HK-2 (cell line): Measurements from ENCODE around the gene CAPN1.
"Not testable (repeated sequence)": the region's sequence is repeated elsewhere in the genome, so short reads cannot be mapped to it uniquely, and the experiment has no call there.

Experiments used
- DNase-seq: peaks from one replicate; pipeline ENCODE4 v3.0.0-alpha.2; 2018; ENCODE audit not compliant: unreplicated experiment

CAPN1 gene

DNA sequence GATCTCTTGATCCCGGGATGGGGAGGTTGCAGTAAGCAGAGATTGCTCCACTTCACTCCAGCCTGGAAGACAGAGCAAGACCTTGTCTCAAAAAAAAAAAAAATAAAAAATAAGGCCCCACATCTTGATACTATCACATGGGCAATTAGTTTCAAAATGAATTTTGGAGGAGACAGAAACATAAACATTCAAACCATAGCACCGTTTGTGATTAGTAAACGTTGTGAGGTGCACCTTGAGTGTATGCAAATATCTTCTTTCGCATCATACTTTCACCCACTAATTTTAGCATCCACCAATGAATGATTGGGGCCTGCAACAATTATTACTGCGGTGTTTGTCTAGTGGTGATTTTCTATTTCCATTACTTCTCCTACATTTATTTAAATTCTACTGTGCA lies 22.7 kb upstream of the CAPN1 start:
- DNase-seq, result no peak

GRCh38 chr11:65160643-65161042 lies 21.1 kb upstream of the CAPN1 start:
- DNase-seq, result no peak

GRCh38 chr11:65163684-65164083 lies 18.0 kb upstream of the CAPN1 start:
- DNase-seq, result no peak

DNA sequence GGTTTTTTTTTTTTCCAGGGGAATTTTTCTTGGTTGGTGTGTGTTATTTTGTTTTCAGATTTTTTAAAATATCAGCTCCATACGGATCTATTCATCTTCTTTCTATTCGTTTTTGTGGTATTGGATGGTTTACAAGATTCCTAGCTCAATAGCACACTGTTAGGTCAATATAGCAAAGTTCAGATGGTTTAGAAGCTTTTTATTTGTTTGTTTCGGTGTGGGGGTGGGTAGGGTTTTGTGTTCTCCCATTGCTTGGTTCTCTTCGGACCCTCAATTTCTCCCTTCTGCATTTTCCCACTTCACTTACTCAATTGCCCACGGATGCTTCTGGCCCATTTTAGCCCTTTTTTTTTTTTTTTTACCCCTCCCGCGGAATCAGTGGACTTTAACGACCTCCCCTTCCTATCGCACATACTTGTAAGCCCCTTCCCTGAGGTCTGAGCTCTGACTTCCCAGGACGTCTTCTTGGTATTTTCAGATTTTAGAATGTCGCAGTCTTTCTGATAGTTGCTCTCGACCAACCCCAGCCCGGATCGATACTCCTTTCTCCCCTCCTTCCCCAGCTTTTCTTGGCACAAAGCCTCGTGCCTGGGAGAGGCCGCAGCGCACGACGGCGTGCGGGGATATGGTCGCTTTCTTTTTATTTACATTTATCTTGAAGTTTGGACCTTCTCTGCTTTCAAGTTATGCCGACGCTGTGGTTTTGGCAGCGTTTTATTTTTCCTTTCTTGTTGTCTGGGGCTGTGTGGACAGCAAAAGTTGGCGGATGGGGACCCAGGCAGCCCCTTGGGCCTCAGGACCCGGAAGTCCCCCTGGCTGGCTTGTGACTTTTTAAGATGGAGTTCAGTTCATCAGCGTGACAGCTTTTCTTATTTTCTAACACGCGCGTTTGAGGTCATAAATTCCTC lies 16.1 kb upstream of the CAPN1 start:
- DNase-seq, result no peak

DNA sequence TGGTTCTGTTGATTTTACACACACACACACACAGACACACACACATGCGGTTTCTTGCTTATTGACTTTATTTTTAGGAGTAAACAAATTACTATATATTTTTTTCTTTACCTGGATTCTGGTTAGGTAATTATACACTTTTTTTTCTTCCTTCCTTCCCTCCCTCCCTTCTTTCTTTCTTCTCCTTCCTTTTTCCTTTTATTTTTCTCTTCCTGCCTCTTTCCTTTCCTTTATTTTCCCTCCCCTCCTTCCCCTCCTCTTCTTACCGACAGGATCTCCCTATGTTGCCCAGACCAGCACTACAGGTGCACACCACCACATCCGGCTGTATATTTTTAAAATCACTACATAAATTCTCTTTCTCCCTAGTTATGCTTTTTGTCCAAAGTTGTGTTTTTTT lies 14.8 kb upstream of the CAPN1 start:
- no peak for DNase-seq

- no peak for DNase-seq
Observed at GRCh38 chr11:65167656-65168055, 14.1 kb upstream of the CAPN1 start.

DNA sequence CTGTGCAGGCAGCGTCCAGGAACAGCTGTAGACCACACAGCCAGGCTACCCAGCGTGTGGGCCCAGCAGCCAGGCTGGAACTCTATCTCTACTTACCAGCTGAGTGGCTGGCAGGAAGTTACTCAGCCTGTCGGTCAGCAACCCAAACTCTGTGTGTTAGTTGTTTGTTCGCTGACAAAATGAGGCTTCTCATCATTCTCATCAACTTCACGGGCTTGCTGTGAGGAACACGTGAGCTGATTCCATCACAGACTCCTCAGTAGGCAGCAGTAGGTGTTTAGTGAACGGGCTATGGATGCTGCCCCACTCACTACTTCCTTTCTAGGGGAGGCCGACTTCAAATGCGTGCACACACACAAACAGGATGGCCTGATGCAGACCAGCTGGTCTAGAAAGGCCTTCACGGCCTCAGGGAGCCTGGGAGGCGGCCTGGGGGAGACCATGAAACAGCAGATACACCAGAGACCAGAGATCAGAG lies 12.5 kb upstream of the CAPN1 start:
- no peak for DNase-seq

- no peak for DNase-seq
Observed at GRCh38 chr11:65170058-65170534, 11.6 kb upstream of the CAPN1 start, which contains the start of gene SPDYC. Gene SPDYC (plus strand): TSS chr11:65170233. CDS start chr11:65171358, 1,125 bp downstream.

DNA sequence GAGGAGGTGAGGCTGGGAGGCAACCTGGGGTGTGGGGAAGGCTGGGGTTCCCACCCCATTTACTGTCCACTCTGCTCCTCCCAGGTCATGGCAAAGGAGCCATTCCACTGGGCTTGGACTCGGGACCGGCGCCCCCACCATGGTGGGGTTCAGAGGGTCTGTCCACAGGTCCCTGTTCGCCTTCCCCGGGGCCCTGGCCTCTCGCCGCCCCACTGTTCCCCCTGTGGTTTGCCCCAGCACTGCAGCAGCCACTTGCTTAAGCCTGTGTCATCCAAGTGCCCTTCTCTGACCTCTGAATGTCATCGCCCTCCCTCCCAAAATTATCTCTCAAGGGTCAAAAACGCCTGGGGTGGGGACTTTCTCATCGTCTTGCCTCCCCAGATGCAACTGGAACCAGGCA lies 9.1 kb upstream of the CAPN1 start:
- no peak for DNase-seq

- not testable (repeated sequence) for DNase-seq
Observed at GRCh38 chr11:65174571-65175010, 7.1 kb upstream of the CAPN1 start.

- DNase-seq, result peak; percentile 54
Observed at GRCh38 chr11:65180877-65181568, 705 bp upstream of the CAPN1 start.

- peak; percentile 38 for DNase-seq
Observed at GRCh38 chr11:65182258-65183170, 786 bp downstream of the CAPN1 start.

- DNase-seq, result no peak
Observed at GRCh38 chr11:65183201-65183891, 1.6 kb downstream of the CAPN1 start.

GRCh38 chr11:65184146-65184545 lies 2.4 kb downstream of the CAPN1 start:
- DNase-seq, result no peak

GRCh38 chr11:65185171-65185570 lies 3.4 kb downstream of the CAPN1 start:
- no peak for DNase-seq

GRCh38 chr11:65185869-65186341 lies 4.2 kb downstream of the CAPN1 start:
- DNase-seq, result no peak

DNA sequence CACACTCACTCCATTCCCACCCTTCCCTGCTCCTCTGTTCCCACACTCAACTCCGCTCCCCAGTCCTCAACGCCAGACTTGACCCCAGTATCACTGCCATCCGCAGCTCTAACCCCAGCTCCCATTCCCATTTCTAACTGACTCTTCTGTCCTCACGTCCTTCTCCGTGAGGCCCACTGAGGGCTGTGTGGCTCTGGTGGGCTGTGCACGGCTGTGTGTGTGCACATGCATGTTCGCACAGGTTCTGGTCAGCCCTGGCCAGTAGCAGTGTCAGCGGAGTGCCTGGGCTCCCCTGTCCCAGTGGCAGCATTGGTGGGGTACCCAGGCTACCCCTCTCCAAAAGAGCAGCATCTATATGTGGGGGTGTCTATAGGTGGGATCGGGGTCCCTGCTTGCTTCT lies 5.0 kb downstream of the CAPN1 start:
- no peak for DNase-seq

- DNase-seq, result no peak
Observed at GRCh38 chr11:65187146-65187675, 5.5 kb downstream of the CAPN1 start.

- DNase-seq, result no peak
Observed at GRCh38 chr11:65187971-65188461, 6.3 kb downstream of the CAPN1 start.

DNA sequence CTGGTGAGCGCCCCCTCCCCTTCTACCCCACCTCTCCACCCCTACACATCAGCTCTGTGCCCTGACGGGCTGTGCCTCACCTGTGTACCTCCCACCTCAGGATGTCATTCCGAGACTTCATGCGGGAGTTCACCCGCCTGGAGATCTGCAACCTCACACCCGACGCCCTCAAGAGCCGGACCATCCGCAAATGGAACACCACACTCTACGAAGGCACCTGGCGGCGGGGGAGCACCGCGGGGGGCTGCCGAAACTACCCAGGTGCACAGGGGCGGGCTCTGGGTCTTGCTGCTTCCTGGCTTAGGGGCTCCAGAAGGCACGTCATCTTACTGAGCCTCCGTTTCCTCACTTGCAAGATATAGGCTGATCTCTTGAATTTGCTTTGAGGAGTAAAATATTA lies 6.8 kb downstream of the CAPN1 start:
- no peak for DNase-seq
